HCT116 (cell line): ENCODE data around the gene NEK3. TPM values are rescaled to one million over a fixed set of nuclear protein-coding genes. Genes with fewer than 3 reads are reported as not detected.

Experiments
- ATAC-seq: fragments of 200-7000 bp; cut with Tn5 transposase; 2 replicates; pipeline ENCODE4 v1.9.1; 2020; ENCODE audit warnings: mild to moderate bottlenecking, moderate library complexity
- BruUV-seq: library from RNA; stranded (reverse); fragments of 400-500 nt; replicated peaks from 2 replicates; lab custom pipeline; 2021; lab: Mats Ljungman, UMichigan
- CTCF ChIA-PET: fragments of 300-600 bp; sonication (Branson Sonifier 250); formaldehyde crosslinking; loops from one replicate; lab custom pipeline; 2021; ENCODE audit warnings: antibody characterized with exemption; lab: Charles Lee
- POLR2A ChIA-PET: fragments of 300-600, 350-600 bp; sonication (Branson Sonifier 250); formaldehyde crosslinking; loops from one replicate; lab custom pipeline; 2021; ENCODE audit warnings: antibody characterized with exemption; lab: Charles Lee
- RAD21 ChIA-PET, 2 experiments: fragments of 300-600 bp; sonication (Branson Sonifier 250); formaldehyde crosslinking; loops; one replicate each; lab custom pipeline; 2023; ENCODE audit warnings: low total read pairs in 2 of 2; ENCODE audit not compliant: uncharacterized antibody in 2 of 2, unreplicated experiment in 2 of 2, low non-redundant PET in 1 of 2; lab: Charles Lee
- DNase-seq: peaks from one replicate; pipeline ENCODE4 v3.0.0-alpha.2; 2010; ENCODE audit warnings: low read depth, low spot score
- H2AFZ ChIP-seq: fragments of 200-600 bp; shearing (Covaris generic), sonication (generic); 2 replicates; pipeline ENCODE4 v1.6.1; 2017; ENCODE audit warnings: low read depth, mixed run types, mixed read lengths, antibody characterized with exemption, low read length; ENCODE audit not compliant: poor library complexity, severe bottlenecking
- H3K27ac ChIP-seq: 2 replicates; pipeline ENCODE4 v1.5.1; 2012; ENCODE audit warnings: low read depth, low read length
- H3K27me3 ChIP-seq: fragments of 200-600 bp; sonication (generic); 2 replicates; pipeline ENCODE4 v1.6.1; 2016; ENCODE audit warnings: mixed run types, low read length, mixed read lengths; ENCODE audit not compliant: insufficient read depth
- H3K36me3 ChIP-seq, 2 experiments: fragments of 200-500 bp in 1 of 2; fragments of 200-600 bp in 1 of 2; sonication (Bioruptor generic) in 1 of 2; sonication (generic) in 1 of 2; 2 replicates each; pipeline versions ENCODE4 v1.5.1 to v1.6.1; 2014 to 2016; ENCODE audit warnings: low read length in 2 of 2, inconsistent platforms in 1 of 2, mixed read lengths in 1 of 2, mixed run types in 1 of 2; ENCODE audit not compliant: insufficient read depth in 2 of 2, control insufficient read depth in 1 of 2
- H3K4me1 ChIP-seq, 2 experiments: fragments of 200-600 bp in 1 of 2; sonication (generic) in 1 of 2; 2 replicates each; pipeline versions ENCODE4 v1.5.1 to v1.6.1; 2012 to 2017; ENCODE audit warnings: low read length in 2 of 2, inconsistent platforms in 1 of 2, mild to moderate bottlenecking in 1 of 2, mixed read lengths in 1 of 2, mixed run types in 1 of 2, moderate library complexity in 1 of 2; ENCODE audit not compliant: insufficient read depth in 2 of 2, control insufficient read depth in 1 of 2
- H3K4me2 ChIP-seq: fragments of 200-600 bp; sonication (generic); 2 replicates; pipeline ENCODE4 v1.6.1; 2017; ENCODE audit warnings: mixed run types, low read length, mixed read lengths
- H3K4me3 ChIP-seq, 2 experiments: fragments of 200-600 bp in 1 of 2; sonication (generic) in 1 of 2; replicated peaks in 1 of 2; 2 replicates each; pipeline ENCODE4 v1.5.1; 2011 to 2016; ENCODE audit warnings: low read length in 2 of 2, control low read depth in 1 of 2, low read depth in 1 of 2, mild to moderate bottlenecking in 1 of 2, mixed read lengths in 1 of 2, mixed run types in 1 of 2
- H3K79me2 ChIP-seq: fragments of 200-600 bp; sonication (generic); 2 replicates; pipeline ENCODE4 v1.6.1; 2017; ENCODE audit warnings: mild to moderate bottlenecking, mixed run types, low read length, moderate library complexity, mixed read lengths; ENCODE audit not compliant: insufficient read depth
- H3K9ac ChIP-seq: fragments of 200-600 bp; sonication (generic); 2 replicates; pipeline ENCODE4 v1.6.1; 2016; ENCODE audit warnings: low read length, mixed read lengths
- H3K9me2 ChIP-seq: fragments of 200-600 bp; sonication (generic), shearing (Covaris generic); 2 replicates; pipeline ENCODE4 v1.6.1; 2017; ENCODE audit warnings: mixed run types, mild to moderate bottlenecking, moderate library complexity; ENCODE audit not compliant: insufficient read depth
- H3K9me3 ChIP-seq, 2 experiments: fragments of 200-500 bp in 1 of 2; fragments of 200-600 bp in 1 of 2; sonication (Bioruptor generic) in 1 of 2; sonication (generic) in 1 of 2; 2 replicates each; pipeline ENCODE4 v1.6.1; 2014 to 2017; ENCODE audit warnings: low read length in 2 of 2, mixed read lengths in 2 of 2, inconsistent platforms in 1 of 2, low read depth in 1 of 2, mild to moderate bottlenecking in 1 of 2, mixed run types in 1 of 2, moderate library complexity in 1 of 2; ENCODE audit not compliant: control insufficient read depth in 1 of 2, insufficient read depth in 1 of 2
- H4K20me1 ChIP-seq: fragments of 200-600 bp; sonication (generic), shearing (Covaris generic); 2 replicates; pipeline ENCODE4 v1.6.1; 2017; ENCODE audit warnings: mixed run types, mild to moderate bottlenecking, moderate library complexity; ENCODE audit not compliant: insufficient read depth
- CBX3 ChIP-seq: IDR thresholded peaks from 2 replicates; pipeline ENCODE4 v1.6.1; 2012; ENCODE audit warnings: low read depth
- CTCF ChIP-seq, 3 experiments: fragments of 200-600 bp in 1 of 3; sonication (generic) in 1 of 3; IDR thresholded peaks in 2 of 3; conservative IDR thresholded peaks in 1 of 3; 2 replicates each; pipeline ENCODE4 v1.5.1; 2012 to 2017; ENCODE audit warnings: low read depth in 2 of 3, low read length in 2 of 3, antibody characterized with exemption in 1 of 3, borderline replicate concordance in 1 of 3, control low read depth in 1 of 3, mild to moderate bottlenecking in 1 of 3, mixed read lengths in 1 of 3, mixed run types in 1 of 3, moderate library complexity in 1 of 3; ENCODE audit not compliant: insufficient read depth in 1 of 3
- EGR1 ChIP-seq: IDR thresholded peaks from 2 replicates; pipeline ENCODE4 v1.6.1; 2012; ENCODE audit warnings: low read depth
- ELF1 ChIP-seq: IDR thresholded peaks from 2 replicates; pipeline ENCODE4 v1.6.1; 2012; ENCODE audit warnings: low read depth, borderline replicate concordance
- FOSL1 ChIP-seq: IDR thresholded peaks from 2 replicates; pipeline ENCODE4 v1.6.1; 2012; ENCODE audit warnings: low read depth
- POLR2A ChIP-seq: IDR thresholded peaks from 2 replicates; pipeline ENCODE4 v1.7.0; 2011; ENCODE audit warnings: borderline replicate concordance; ENCODE audit not compliant: insufficient read depth, insufficient read length; ENCODE audit errors: extremely low read depth
- POLR2AphosphoS5 ChIP-seq: IDR thresholded peaks from 2 replicates; pipeline ENCODE4 v1.6.1; 2011; ENCODE audit warnings: mild to moderate bottlenecking, low read depth, low read length, moderate library complexity
- RAD21 ChIP-seq: IDR thresholded peaks from 2 replicates; pipeline ENCODE4 v1.6.1; 2012; ENCODE audit warnings: low read depth, mild to moderate bottlenecking
- SRF ChIP-seq: IDR thresholded peaks from 2 replicates; pipeline ENCODE4 v1.6.1; 2012; ENCODE audit warnings: low read depth
- TCF7L2 ChIP-seq: IDR thresholded peaks from 2 replicates; pipeline ENCODE4 v1.7.0; 2011; ENCODE audit warnings: borderline replicate concordance, inconsistent platforms; ENCODE audit not compliant: insufficient read depth, insufficient read length; ENCODE audit errors: extremely low read depth
- YY1 ChIP-seq: IDR thresholded peaks from 2 replicates; pipeline ENCODE4 v1.6.1; 2011; ENCODE audit warnings: low read length, low read depth, moderate library complexity, mild to moderate bottlenecking; ENCODE audit not compliant: insufficient replicate concordance; ENCODE audit errors: extremely low read depth
- ZFX ChIP-seq: fragments of 450-650 bp; IDR thresholded peaks from 2 replicates; pipeline ENCODE4 v1.6.1; 2017
- intact Hi-C: fragments of 100-400 bp; cut with micrococcal nuclease; formaldehyde crosslinking; loops from 2 replicates; pipeline ENCODE4 v1.10.0; 2022
- total RNA-seq: library from RNA; stranded (reverse); gene quantifications from one replicate; pipeline ENCODE4 v1.2.1, GENCODE V29; 2021; ENCODE audit not compliant: unreplicated experiment
- TF ChIP-seq, protein P1 (sequence below): IDR thresholded peaks from 2 replicates; pipeline ENCODE4 v1.6.1; 2012
- TF ChIP-seq, protein P2 (sequence below): IDR thresholded peaks from 2 replicates; pipeline ENCODE4 v1.6.1; 2012

NEK3 gene
- total RNA-seq, 1 experiment from 2014 or later, result 15.7 TPM

DNA sequence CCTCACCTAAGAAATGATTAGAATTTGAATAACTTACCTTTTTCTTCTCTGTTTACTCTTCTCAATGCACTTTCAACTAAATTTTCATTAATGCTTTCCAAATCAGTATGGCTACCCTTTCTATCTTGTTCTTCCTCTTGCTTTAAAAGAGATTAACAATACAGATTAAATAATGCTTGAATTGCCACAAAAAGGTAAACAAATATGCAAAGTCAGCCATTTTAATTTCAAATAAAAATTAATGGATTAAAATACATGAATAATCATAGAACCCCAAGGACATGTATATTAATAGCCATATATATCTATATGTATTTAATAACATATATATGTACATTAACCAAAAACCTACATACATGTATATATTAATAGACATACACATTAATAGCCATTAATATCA lies 22.6 kb downstream of the NEK3 start:
- Histone ChIP-seq H3K79me2 (no peaks in the 10 kb centered on the region), H3K27me3 (no peaks in the 10 kb centered on the region), H4K20me1 (no peaks in the 10 kb centered on the region; the same call in 1 of the 2 replicates), H3K9me3 (no peaks in the 10 kb centered on the region), H3K9ac (no peak overlapping the region), H3K4me1 (no peaks in the 10 kb centered on the region), H3K36me3 (peaks cover 0 to 2% of the 10 kb centered on the region in 2 experiments; a peak in 2 of 4 replicates), H2AFZ (no peak overlapping the region), H3K4me3 (no peak overlapping the region), H3K27ac (no peak overlapping the region), H3K4me2 (no peak overlapping the region), H3K9me2 (no peaks in the 10 kb centered on the region)
- BruUV-seq, result no TSS peak
- intact Hi-C loops, result no loop called here
- RAD21 ChIA-PET, result no interaction called here
- CTCF ChIA-PET, result no interaction called here
- DNase-seq, result no peak
- no peak for ATAC-seq
- POLR2A ChIA-PET, result no interaction called here
- TF ChIP-seq EGR1 (no peak), POLR2A (no peak), TCF7L2 (no peak)
- TF ChIP-seq, protein P1, sequence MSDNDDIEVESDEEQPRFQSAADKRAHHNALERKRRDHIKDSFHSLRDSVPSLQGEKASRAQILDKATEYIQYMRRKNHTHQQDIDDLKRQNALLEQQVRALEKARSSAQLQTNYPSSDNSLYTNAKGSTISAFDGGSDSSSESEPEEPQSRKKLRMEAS, result no peak
- TF ChIP-seq, all 23 proteins: peak for 0

- intact Hi-C loops, result no loop called here
- Histone ChIP-seq H3K9me2 (no peaks in the 10 kb centered on the region), H4K20me1 (no peaks in the 10 kb centered on the region; the same call in 1 of the 2 replicates), H3K79me2 (no peaks in the 10 kb centered on the region), H3K4me3 (no peak overlapping the region), H3K27me3 (no peaks in the 10 kb centered on the region), H3K27ac (no peak overlapping the region), H3K4me1 (peaks cover 10 to 20% of the 10 kb centered on the region in 2 experiments; a peak in 3 of 4 replicates), H2AFZ (no peak overlapping the region), H3K9me3 (no peaks in the 10 kb centered on the region), H3K4me2 (no peak overlapping the region), H3K9ac (no peak overlapping the region), H3K36me3 (peaks cover 0 to 2% of the 10 kb centered on the region in 2 experiments; a peak in 2 of 4 replicates)
- ChIA-PET RAD21 (no interaction called here), CTCF (interaction anchor here (0.8 kb wide), 1 partner anchor 320 kb away, joined by 3 read pairs; the partner anchor contains the start of gene VPS36), POLR2A (no interaction called here)
- BruUV-seq, result no TSS peak
- ATAC-seq (no peak), DNase-seq (no peak)
- TF ChIP-seq FOSL1, result no peak
- no peak for TF ChIP-seq CBX3
- TF ChIP-seq CTCF (IDR thresholded peaks at IDR 0.05 in 2 of 3, conservative IDR thresholded peaks at IDR 0.05 in 1 of 3; ENCODE audit: borderline replicate concordance in 1 of 3, insufficient read depth in 1 of 3, low read depth in 2 of 3, low read length in 2 of 3), result no peak
- no peak for TF ChIP-seq YY1
- no peak for TF ChIP-seq RAD21
- no peak for TF ChIP-seq POLR2AphosphoS5
- no peak for TF ChIP-seq SRF
- no peak for TF ChIP-seq TCF7L2
- TF ChIP-seq, protein P1, result no peak
- TF ChIP-seq, protein P2, sequence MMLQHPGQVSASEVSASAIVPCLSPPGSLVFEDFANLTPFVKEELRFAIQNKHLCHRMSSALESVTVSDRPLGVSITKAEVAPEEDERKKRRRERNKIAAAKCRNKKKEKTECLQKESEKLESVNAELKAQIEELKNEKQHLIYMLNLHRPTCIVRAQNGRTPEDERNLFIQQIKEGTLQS, result no peak
- TF ChIP-seq ZFX, result no peak
- no peak for TF ChIP-seq POLR2A
- no peak for TF ChIP-seq ELF1
These were observed 28.8 kb downstream of the NEK3 start for GRCh38 chr13:52130641-52131040.
